Measurements from ENCODE around the gene ULK4.

DNA sequence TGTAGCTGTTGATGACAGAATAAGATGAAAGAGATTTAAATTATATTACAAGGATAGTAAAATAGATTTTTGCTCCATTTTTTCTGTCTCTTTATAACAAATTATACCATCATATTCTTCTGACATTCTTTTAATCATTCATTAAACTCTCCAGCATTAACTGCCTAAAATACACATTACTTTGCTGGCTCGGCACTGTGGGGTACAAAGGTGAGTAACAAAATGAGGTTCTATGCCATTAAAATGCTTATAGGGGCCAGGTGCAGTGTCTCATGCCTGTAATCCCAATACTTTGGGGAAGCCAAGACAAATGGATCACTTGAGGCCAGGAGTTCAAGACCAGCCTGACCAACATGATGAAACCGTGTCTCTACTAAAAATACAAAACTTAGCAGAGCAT lies 81.5 kb downstream of the ULK4 start:
- TF ChIP-seq, protein P1, sequence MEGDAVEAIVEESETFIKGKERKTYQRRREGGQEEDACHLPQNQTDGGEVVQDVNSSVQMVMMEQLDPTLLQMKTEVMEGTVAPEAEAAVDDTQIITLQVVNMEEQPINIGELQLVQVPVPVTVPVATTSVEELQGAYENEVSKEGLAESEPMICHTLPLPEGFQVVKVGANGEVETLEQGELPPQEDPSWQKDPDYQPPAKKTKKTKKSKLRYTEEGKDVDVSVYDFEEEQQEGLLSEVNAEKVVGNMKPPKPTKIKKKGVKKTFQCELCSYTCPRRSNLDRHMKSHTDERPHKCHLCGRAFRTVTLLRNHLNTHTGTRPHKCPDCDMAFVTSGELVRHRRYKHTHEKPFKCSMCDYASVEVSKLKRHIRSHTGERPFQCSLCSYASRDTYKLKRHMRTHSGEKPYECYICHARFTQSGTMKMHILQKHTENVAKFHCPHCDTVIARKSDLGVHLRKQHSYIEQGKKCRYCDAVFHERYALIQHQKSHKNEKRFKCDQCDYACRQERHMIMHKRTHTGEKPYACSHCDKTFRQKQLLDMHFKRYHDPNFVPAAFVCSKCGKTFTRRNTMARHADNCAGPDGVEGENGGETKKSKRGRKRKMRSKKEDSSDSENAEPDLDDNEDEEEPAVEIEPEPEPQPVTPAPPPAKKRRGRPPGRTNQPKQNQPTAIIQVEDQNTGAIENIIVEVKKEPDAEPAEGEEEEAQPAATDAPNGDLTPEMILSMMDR (conservative IDR thresholded peaks at IDR 0.05 in 1 of 2, IDR thresholded peaks at IDR 0.05 in 1 of 2; ENCODE audit: low read depth in 1 of 2, low read length in 2 of 2): no peak
- TF ChIP-seq EZH2 (IDR thresholded peaks at IDR 0.05; ENCODE audit: low read length, missing control alignments): no peak
